Ishikawa (cell line): ENCODE measurements around the gene MALRD1.

Source experiments
- CEBPB ChIP-seq: IDR thresholded peaks from 2 replicates; pipeline ENCODE4 v1.6.1; 2012
- CREB1 ChIP-seq: IDR thresholded peaks from 2 replicates; pipeline ENCODE4 v1.6.1; 2012; ENCODE audit warnings: low read depth
- EGR1 ChIP-seq: IDR thresholded peaks from 2 replicates; pipeline ENCODE4 v1.6.1; 2012
- EP300 ChIP-seq: IDR thresholded peaks from 2 replicates; pipeline ENCODE4 v1.6.1; 2012; ENCODE audit warnings: borderline replicate concordance
- FOXM1 ChIP-seq: IDR thresholded peaks from 2 replicates; pipeline ENCODE4 v1.6.1; 2012; ENCODE audit warnings: low read depth, borderline replicate concordance
- NFIC ChIP-seq: IDR thresholded peaks from 2 replicates; pipeline ENCODE4 v1.6.1; 2012
- TCF12 ChIP-seq: IDR thresholded peaks from 2 replicates; pipeline ENCODE4 v1.6.1; 2012; ENCODE audit warnings: low read depth
- YY1 ChIP-seq: IDR thresholded peaks from 2 replicates; pipeline ENCODE4 v1.6.1; 2012; ENCODE audit warnings: low read depth
- ZBTB7A ChIP-seq: IDR thresholded peaks from 2 replicates; pipeline ENCODE4 v1.6.1; 2012; ENCODE audit warnings: low read depth
- TF ChIP-seq, protein P1 (sequence below): IDR thresholded peaks from 2 replicates; pipeline ENCODE4 v1.6.1; 2012

DNA sequence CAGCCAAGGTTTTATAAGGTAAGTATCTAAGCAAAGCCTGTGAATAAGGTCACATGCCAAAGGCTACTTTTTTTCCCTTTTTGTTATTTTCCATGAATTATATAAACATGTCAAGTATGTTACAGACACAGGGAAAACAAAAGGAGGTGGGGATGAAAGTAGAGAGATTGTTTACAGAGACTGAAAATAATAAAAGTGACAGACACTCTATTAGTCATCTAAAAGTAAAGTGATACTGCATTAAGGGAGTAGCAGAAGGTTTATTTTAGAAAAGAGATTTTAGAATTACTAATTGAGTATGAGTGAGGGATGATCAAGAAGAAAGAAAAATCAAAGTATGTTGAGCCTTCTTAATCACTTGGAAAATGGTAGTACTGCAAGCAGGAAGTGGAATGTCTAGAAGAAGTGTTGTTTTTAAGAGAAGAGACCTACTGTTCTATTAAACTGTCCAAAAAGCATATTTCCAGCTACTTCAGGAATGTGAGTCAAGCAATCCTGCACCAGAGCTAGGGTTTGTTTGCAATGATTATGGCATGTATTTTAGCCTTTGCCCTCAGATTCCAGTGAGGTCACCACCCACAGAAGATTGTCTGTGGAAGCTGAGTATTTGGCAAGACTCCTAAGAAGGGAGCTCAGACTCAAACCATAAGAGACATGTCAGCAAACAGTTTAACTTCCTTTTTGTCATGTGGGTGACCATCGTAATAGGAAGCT lies 589.7 kb downstream of the MALRD1 start:
- TF ChIP-seq EP300 (no peak), FOXM1 (no peak), CEBPB (no peak), EGR1 (no peak), NFIC (no peak), YY1 (no peak), TCF12 (no peak), CREB1 (no peak), ZBTB7A (no peak)
- TF ChIP-seq, protein P1, sequence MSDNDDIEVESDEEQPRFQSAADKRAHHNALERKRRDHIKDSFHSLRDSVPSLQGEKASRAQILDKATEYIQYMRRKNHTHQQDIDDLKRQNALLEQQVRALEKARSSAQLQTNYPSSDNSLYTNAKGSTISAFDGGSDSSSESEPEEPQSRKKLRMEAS, result no peak
